ENCODE measurements around the gene PLCD1. TPM values are rescaled to one million over a fixed set of nuclear protein-coding genes. Genes with fewer than 3 reads are reported as not detected.

Gene PLCD1
- total RNA-seq, 2 experiments from 2014 or later: 6.2 to 8.2 TPM

DNA sequence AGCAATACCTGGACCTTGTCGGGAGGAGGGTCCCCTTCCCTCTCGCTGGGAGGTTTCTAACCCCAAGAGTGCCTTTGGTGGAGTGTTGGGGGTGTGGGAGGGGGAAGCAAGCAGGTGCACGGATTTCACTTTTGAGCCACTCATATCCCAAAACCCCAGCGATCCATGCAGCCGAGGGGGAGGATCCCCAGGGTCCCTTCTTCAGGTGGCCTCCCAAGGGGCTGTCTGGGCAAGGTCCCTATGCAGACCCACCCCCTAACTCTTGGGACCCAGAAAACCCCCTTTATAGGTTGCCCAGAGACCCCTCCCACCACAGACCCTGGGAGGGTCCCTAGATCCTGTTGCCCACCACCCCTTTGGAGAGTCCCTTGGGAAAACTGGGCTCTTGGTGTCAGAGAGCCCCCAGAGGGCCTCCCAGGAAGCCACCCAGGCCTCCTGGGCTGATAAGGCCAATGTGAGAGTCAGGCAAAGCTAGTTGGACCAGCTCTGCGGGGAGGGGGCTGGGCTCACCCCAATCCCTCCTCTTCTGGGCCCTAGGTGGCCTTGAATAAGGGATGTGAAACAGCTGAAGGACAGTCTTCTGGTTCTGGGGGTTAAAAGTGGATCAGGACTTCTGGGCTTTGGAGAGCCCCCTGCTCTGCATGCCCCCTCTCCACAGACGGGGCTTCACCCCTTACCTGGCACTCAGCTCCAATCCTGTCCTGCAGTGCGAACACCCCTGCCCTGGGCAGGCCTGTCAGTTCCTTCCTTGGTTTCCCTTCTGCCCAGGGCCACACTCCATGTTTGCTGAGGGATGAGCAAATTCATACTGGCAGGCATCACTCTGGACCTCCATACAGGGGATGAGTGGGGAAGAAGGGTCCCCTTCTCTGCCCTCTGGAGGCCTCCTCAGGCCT is 932 bp upstream of the PLCD1 start:
- Mint-ChIP-seq H3K9me3 (no peaks in the 10 kb centered on the region), H3K4me1 (ENCODE audit: low read depth) (peaks cover 19% of the 10 kb centered on the region), H3K36me3 (ENCODE audit: low read depth) (no peaks in the 10 kb centered on the region), H3K27ac (no peak overlapping the region), H3K27me3 (peaks cover 20% of the 10 kb centered on the region), H3K4me3 (peak overlapping the region; percentile 8)
- TF ChIP-seq CTCF (IDR thresholded peaks at IDR 0.05): no peak
- DNase-seq: no peak
- POLR2A ChIA-PET: interaction anchor here (1.0 kb wide), 1 partner anchor 29 kb away, joined by 3 read pairs; no protein-coding TSS in a partner anchor
- intact Hi-C loops (cut with micrococcal nuclease): no loop called here
- ATAC-seq: peak; percentile 14
- CTCF ChIA-PET: interaction anchor here (0.8 to 0.9 kb wide), 2 partner anchors 9 to 27 kb away, joined by 3 to 4 read pairs; partner anchors contain the start of gene DLEC1

GRCh38 chr3:38028621-38029361 is 651 bp downstream of the PLCD1 start:
- TF ChIP-seq CTCF (IDR thresholded peaks at IDR 0.05): no peak
- Mint-ChIP-seq H3K36me3 (ENCODE audit: low read depth) (no peaks in the 10 kb centered on the region), H3K4me1 (ENCODE audit: low read depth) (peaks cover 28% of the 10 kb centered on the region), H3K4me3 (peak overlapping the region; percentile 14), H3K27me3 (peaks cover 15% of the 10 kb centered on the region), H3K27ac (no peak overlapping the region), H3K9me3 (no peaks in the 10 kb centered on the region)
- ATAC-seq (no peak), DNase-seq (no peak)
- POLR2A ChIA-PET: interaction anchor here (1.0 kb wide), 2 partner anchors 27 to 32 kb away, joined by 3 read pairs; no protein-coding TSS in a partner anchor
- CTCF ChIA-PET: interaction anchor here (1.0 kb wide), 1 partner anchor 174 kb away, joined by 4 read pairs; no protein-coding TSS in a partner anchor
- intact Hi-C loops (cut with micrococcal nuclease): no loop called here

DNA sequence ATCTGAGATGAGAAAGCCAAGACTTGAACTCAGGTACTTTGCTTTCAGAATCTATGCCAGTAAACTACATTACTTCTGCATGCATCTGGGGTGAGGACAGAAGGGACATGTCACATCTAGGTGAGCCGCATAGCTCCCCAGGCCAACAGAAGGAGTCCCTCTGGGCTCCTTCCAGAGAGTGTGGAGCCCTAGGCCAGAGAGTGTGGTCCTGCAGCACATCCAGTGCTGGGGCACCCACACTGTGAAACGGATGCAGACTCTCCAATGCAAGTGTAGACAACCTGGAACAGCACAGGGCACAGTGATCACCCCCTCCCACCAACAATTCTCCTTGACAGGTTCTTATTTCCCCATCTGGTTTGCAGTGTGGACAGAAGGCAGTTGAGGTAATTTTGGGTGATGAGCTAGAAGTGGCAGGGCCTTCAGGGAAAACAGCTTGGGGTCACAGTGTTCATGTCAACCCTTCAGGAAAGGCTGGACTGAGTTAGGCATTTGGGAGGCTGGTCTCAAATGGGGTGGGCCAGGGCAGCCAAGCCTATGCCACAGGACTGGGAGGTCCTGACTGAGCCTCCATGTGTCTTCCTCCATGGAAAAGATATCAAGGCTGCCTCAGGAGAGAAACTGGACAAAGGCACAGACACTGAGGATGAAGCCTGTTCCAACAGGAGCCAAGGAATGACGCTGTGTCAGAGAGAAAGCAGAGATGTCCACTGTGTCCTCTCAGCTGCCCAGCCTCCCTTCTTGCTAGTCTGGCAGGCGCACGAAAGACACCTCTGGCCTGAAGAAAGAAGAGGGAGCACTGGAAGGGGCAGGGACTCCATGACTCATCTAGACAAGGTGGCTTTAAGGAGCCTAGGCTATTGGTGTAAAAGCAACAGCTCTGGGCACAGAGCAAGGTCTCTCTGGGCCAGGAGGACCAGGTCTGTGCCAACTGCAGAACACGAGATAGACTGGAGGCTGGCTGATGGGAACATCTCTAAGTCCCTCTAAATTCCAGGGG is 1.7 kb downstream of the PLCD1 start:
- H3K27ac Mint-ChIP-seq: no peak overlapping the region
- H3K9me3 Mint-ChIP-seq: no peaks in the 10 kb centered on the region
- peak overlapping the region; percentile 14 for H3K4me3 Mint-ChIP-seq
- ChIA-PET CTCF (interaction anchor here (1.3 kb wide), 1 partner anchor 11 kb away, joined by 3 read pairs; the partner anchor contains the start of gene DLEC1), POLR2A (no interaction called here)
- H3K27me3 Mint-ChIP-seq: peaks cover 10% of the 10 kb centered on the region
- intact Hi-C loops (cut with micrococcal nuclease): no loop called here
- TF ChIP-seq CTCF (IDR thresholded peaks at IDR 0.05): no peak
- no peaks in the 10 kb centered on the region for H3K36me3 Mint-ChIP-seq (ENCODE audit: low read depth)
- ATAC-seq (no peak), DNase-seq (no peak)
- H3K4me1 Mint-ChIP-seq (ENCODE audit: low read depth): peaks cover 38% of the 10 kb centered on the region

GRCh38 chr3:38026856-38027255 is 2.6 kb downstream of the PLCD1 start:
- ATAC-seq (no peak), DNase-seq (no peak)
- H3K27me3 Mint-ChIP-seq: peaks cover 7% of the 10 kb centered on the region
- no peaks in the 10 kb centered on the region for H3K36me3 Mint-ChIP-seq (ENCODE audit: low read depth)
- ChIA-PET POLR2A (no interaction called here), CTCF (interaction anchor here (1.3 kb wide), 1 partner anchor 12 kb away, joined by 3 read pairs; the partner anchor contains the start of gene DLEC1)
- peaks cover 38% of the 10 kb centered on the region for H3K4me1 Mint-ChIP-seq (ENCODE audit: low read depth)
- no peak overlapping the region for H3K4me3 Mint-ChIP-seq
- TF ChIP-seq CTCF (IDR thresholded peaks at IDR 0.05): no peak
- H3K27ac Mint-ChIP-seq: no peak overlapping the region
- intact Hi-C loops (cut with micrococcal nuclease): no loop called here
- H3K9me3 Mint-ChIP-seq: no peaks in the 10 kb centered on the region
